Liver (tissue), 9 donors: Measurements from ENCODE around the gene UBE2U. TPM values are rescaled to one million over a fixed set of nuclear protein-coding genes. Genes with fewer than 3 reads are reported as not detected.

ENCODE experiments used
- DNase-seq: peaks from one replicate; pipeline ENCODE4 v3.0.0-alpha.2; 2017; ENCODE audit warnings: low spot score
- H3K27ac ChIP-seq, 2 donors: one replicate each; pipeline ENCODE4 v1.7.0; 2013; ENCODE audit warnings: inconsistent platforms in 2 of 2, low read length in 2 of 2, control low read depth in 1 of 2, low read depth in 1 of 2, mild to moderate bottlenecking in 1 of 2
- H3K27me3 ChIP-seq, 4 donors: one replicate each; pipeline versions ENCODE4 v1.6.1 to v1.7.0; 2013; ENCODE audit warnings: low read length in 3 of 4, inconsistent platforms in 1 of 4, mild to moderate bottlenecking in 1 of 4, moderate library complexity in 1 of 4; ENCODE audit not compliant: control insufficient read depth in 4 of 4, insufficient read depth in 4 of 4
- H3K36me3 ChIP-seq, 4 donors: one replicate each; pipeline versions ENCODE4 v1.6.1 to v1.7.0; 2013; ENCODE audit warnings: low read length in 3 of 4, mild to moderate bottlenecking in 3 of 4, low read depth in 1 of 4, moderate library complexity in 1 of 4; ENCODE audit not compliant: control insufficient read depth in 4 of 4, insufficient read depth in 3 of 4
- H3K4me1 ChIP-seq, 4 donors: one replicate each; pipeline versions ENCODE4 v1.6.1 to v1.7.0; 2013; ENCODE audit warnings: low read length in 3 of 4, mild to moderate bottlenecking in 3 of 4, moderate library complexity in 1 of 4; ENCODE audit not compliant: control insufficient read depth in 4 of 4, insufficient read depth in 4 of 4
- H3K4me3 ChIP-seq, 3 donors: one replicate each; pipeline versions ENCODE4 v1.6.1 to v1.7.0; 2013; ENCODE audit warnings: low read length in 3 of 3, control low read depth in 1 of 3, low read depth in 1 of 3, mild to moderate bottlenecking in 1 of 3
- H3K9ac ChIP-seq, 2 donors: one replicate each; pipeline ENCODE4 v1.7.0; 2013; ENCODE audit warnings: low read length in 2 of 2, mild to moderate bottlenecking in 2 of 2, moderate library complexity in 2 of 2, control low read depth in 1 of 2, low read depth in 1 of 2
- H3K9me3 ChIP-seq, 4 donors: one replicate each; pipeline versions ENCODE4 v1.6.1 to v1.7.0; 2013; ENCODE audit warnings: low read length in 3 of 4; ENCODE audit not compliant: control insufficient read depth in 4 of 4
- ATF3 ChIP-seq: IDR thresholded peaks from 2 replicates; pipeline ENCODE4 v1.6.1; 2016; ENCODE audit warnings: antibody characterized with exemption
- EGR1 ChIP-seq, 2 donors: IDR thresholded peaks; 2 replicates each; pipeline ENCODE4 v1.6.1; 2016 to 2018; ENCODE audit warnings: antibody characterized with exemption in 2 of 2, low read depth in 2 of 2
- FOXA2 ChIP-seq: IDR thresholded peaks from 2 replicates; pipeline ENCODE4 v1.6.1; 2016; ENCODE audit warnings: antibody characterized with exemption
- GABPA ChIP-seq, 2 donors: IDR thresholded peaks in 1 of 2; conservative IDR thresholded peaks in 1 of 2; 2 replicates each; pipeline ENCODE4 v1.6.1; 2016; ENCODE audit warnings: antibody characterized with exemption in 2 of 2, mild to moderate bottlenecking in 1 of 2, moderate library complexity in 1 of 2
- HNF4A ChIP-seq, 2 donors: conservative IDR thresholded peaks; 2 replicates each; pipeline ENCODE4 v1.6.1; 2016; ENCODE audit warnings: antibody characterized with exemption in 2 of 2, mild to moderate bottlenecking in 2 of 2
- HNF4G ChIP-seq: IDR thresholded peaks from 2 replicates; pipeline ENCODE4 v1.6.1; 2016; ENCODE audit warnings: antibody characterized with exemption
- JUND ChIP-seq, 2 donors: IDR thresholded peaks; 2 replicates each; pipeline ENCODE4 v1.6.1; 2016; ENCODE audit warnings: antibody characterized with exemption in 2 of 2
- MAX ChIP-seq: IDR thresholded peaks from 2 replicates; pipeline ENCODE4 v1.6.1; 2016; ENCODE audit warnings: antibody characterized with exemption
- NR2F2 ChIP-seq: IDR thresholded peaks from 2 replicates; pipeline ENCODE4 v1.6.1; 2016; ENCODE audit warnings: antibody characterized with exemption
- RAD21 ChIP-seq, 2 donors: IDR thresholded peaks; 2 replicates each; pipeline ENCODE4 v1.6.1; 2016; ENCODE audit warnings: antibody characterized with exemption in 2 of 2, mild to moderate bottlenecking in 2 of 2
- RXRA ChIP-seq, 2 donors: IDR thresholded peaks; 2 replicates each; pipeline ENCODE4 v1.6.1; 2017 to 2018; ENCODE audit warnings: antibody characterized with exemption in 2 of 2, mild to moderate bottlenecking in 1 of 2
- SP1 ChIP-seq: IDR thresholded peaks from 2 replicates; pipeline ENCODE4 v1.6.1; 2018; ENCODE audit warnings: antibody characterized with exemption, mild to moderate bottlenecking
- TAF1 ChIP-seq: conservative IDR thresholded peaks from 2 replicates; pipeline ENCODE4 v1.6.1; 2016; ENCODE audit warnings: antibody characterized with exemption, mild to moderate bottlenecking
- YY1 ChIP-seq: IDR thresholded peaks from 2 replicates; pipeline ENCODE4 v1.6.1; 2016; ENCODE audit warnings: antibody characterized with exemption, mild to moderate bottlenecking
- polyA plus RNA-seq, 2 donors: library from polyadenylated mRNA; stranded (reverse) in 1 of 2; unstranded in 1 of 2; fragments of 200-250 nt in 1 of 2; fragments of >200 nt in 1 of 2; fragmentation: Nextera tagmentation in 1 of 2; extraction: Ambion mirVana in 1 of 2; gene quantifications; one replicate each; pipeline versions ENCODE4 v1.2.1 to v1.2.3, GENCODE V29; 2013 to 2015
- total RNA-seq, 2 donors: library from RNA; depleted of rRNA; stranded (reverse); fragments of >200 nt; gene quantifications; one replicate each; pipeline ENCODE4 v1.2.3, GENCODE V29; 2014
- TF ChIP-seq, protein P1 (sequence below): fragments of 150-350 bp; IDR thresholded peaks from 2 replicates; pipeline ENCODE4 v1.5.1; 2017; ENCODE audit warnings: improper control_type of control experiment, low read depth, low read length; ENCODE audit not compliant: missing input control
- TF ChIP-seq, protein P2 (sequence below): IDR thresholded peaks from 2 replicates; pipeline ENCODE4 v1.6.1; 2016; ENCODE audit warnings: antibody characterized with exemption, mild to moderate bottlenecking
- donor health status: healthy.
- donor health status: healthy.
- donor health status: healthy.
- donor health status: healthy.
- donor health status: healthy.

UBE2U gene
- total and polyA plus RNA-seq, 4 donors: not detected

- no peak overlapping the region for H3K9ac ChIP-seq
- no peak overlapping the region for H3K4me3 ChIP-seq
- DNase-seq: no peak
- no peak for TF ChIP-seq TAF1
- no peak for TF ChIP-seq EGR1 (IDR thresholded peaks at IDR 0.05; ENCODE audit: low read depth in 2 of 2)
- no peak for TF ChIP-seq GABPA (IDR thresholded peaks at IDR 0.05 in 1 of 2, conservative IDR thresholded peaks at IDR 0.05 in 1 of 2)
- no peak for TF ChIP-seq HNF4A (conservative IDR thresholded peaks at IDR 0.05)
- TF ChIP-seq, protein P1, sequence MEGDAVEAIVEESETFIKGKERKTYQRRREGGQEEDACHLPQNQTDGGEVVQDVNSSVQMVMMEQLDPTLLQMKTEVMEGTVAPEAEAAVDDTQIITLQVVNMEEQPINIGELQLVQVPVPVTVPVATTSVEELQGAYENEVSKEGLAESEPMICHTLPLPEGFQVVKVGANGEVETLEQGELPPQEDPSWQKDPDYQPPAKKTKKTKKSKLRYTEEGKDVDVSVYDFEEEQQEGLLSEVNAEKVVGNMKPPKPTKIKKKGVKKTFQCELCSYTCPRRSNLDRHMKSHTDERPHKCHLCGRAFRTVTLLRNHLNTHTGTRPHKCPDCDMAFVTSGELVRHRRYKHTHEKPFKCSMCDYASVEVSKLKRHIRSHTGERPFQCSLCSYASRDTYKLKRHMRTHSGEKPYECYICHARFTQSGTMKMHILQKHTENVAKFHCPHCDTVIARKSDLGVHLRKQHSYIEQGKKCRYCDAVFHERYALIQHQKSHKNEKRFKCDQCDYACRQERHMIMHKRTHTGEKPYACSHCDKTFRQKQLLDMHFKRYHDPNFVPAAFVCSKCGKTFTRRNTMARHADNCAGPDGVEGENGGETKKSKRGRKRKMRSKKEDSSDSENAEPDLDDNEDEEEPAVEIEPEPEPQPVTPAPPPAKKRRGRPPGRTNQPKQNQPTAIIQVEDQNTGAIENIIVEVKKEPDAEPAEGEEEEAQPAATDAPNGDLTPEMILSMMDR: no peak
- TF ChIP-seq JUND (IDR thresholded peaks at IDR 0.05): no peak
- TF ChIP-seq HNF4G: no peak
- no peak for TF ChIP-seq NR2F2
- TF ChIP-seq, protein P2, sequence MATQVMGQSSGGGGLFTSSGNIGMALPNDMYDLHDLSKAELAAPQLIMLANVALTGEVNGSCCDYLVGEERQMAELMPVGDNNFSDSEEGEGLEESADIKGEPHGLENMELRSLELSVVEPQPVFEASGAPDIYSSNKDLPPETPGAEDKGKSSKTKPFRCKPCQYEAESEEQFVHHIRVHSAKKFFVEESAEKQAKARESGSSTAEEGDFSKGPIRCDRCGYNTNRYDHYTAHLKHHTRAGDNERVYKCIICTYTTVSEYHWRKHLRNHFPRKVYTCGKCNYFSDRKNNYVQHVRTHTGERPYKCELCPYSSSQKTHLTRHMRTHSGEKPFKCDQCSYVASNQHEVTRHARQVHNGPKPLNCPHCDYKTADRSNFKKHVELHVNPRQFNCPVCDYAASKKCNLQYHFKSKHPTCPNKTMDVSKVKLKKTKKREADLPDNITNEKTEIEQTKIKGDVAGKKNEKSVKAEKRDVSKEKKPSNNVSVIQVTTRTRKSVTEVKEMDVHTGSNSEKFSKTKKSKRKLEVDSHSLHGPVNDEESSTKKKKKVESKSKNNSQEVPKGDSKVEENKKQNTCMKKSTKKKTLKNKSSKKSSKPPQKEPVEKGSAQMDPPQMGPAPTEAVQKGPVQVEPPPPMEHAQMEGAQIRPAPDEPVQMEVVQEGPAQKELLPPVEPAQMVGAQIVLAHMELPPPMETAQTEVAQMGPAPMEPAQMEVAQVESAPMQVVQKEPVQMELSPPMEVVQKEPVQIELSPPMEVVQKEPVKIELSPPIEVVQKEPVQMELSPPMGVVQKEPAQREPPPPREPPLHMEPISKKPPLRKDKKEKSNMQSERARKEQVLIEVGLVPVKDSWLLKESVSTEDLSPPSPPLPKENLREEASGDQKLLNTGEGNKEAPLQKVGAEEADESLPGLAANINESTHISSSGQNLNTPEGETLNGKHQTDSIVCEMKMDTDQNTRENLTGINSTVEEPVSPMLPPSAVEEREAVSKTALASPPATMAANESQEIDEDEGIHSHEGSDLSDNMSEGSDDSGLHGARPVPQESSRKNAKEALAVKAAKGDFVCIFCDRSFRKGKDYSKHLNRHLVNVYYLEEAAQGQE: no peak
- no peak for TF ChIP-seq RAD21 (IDR thresholded peaks at IDR 0.05)
- TF ChIP-seq ATF3: no peak
- TF ChIP-seq YY1: no peak
- no peak overlapping the region for H3K27ac ChIP-seq
- H3K4me1 ChIP-seq: peaks cover 0 to 4% (median 0%) of the 10 kb centered on the region in 4 donors
- peaks cover 0 to 9% (median 0%) of the 10 kb centered on the region in 4 donors for H3K27me3 ChIP-seq
- no peaks in the 10 kb centered on the region for H3K36me3 ChIP-seq
- no peaks in the 10 kb centered on the region for H3K9me3 ChIP-seq
Measured at GRCh38 chr1:64240206-64240605, 36.8 kb downstream of the UBE2U start.

- TF ChIP-seq EGR1 (IDR thresholded peaks at IDR 0.05; ENCODE audit: low read depth in 2 of 2) (no peak), GABPA (IDR thresholded peaks at IDR 0.05 in 1 of 2, conservative IDR thresholded peaks at IDR 0.05 in 1 of 2) (no peak), FOXA2 (no peak), RXRA (IDR thresholded peaks at IDR 0.05) (no peak), SP1 (no peak), HNF4A (conservative IDR thresholded peaks at IDR 0.05) (no peak), RAD21 (IDR thresholded peaks at IDR 0.05) (no peak), TAF1 (no peak), HNF4G (no peak), MAX (no peak)
- TF ChIP-seq, protein P1: no peak
- H3K27me3 ChIP-seq: peaks cover 0 to 8% (median 0%) of the 10 kb centered on the region in 4 donors
- H3K27ac ChIP-seq: no peak overlapping the region
- H3K9ac ChIP-seq: no peak overlapping the region
- H3K4me1 ChIP-seq: peaks cover 2 to 8% (median 4%) of the 10 kb centered on the region in 4 donors
- no peak overlapping the region for H3K4me3 ChIP-seq
- H3K9me3 ChIP-seq: no peaks in the 10 kb centered on the region
- H3K36me3 ChIP-seq: no peaks in the 10 kb centered on the region
- DNase-seq: no peak
Measured at GRCh38 chr1:64241069-64241468, 37.6 kb downstream of the UBE2U start.
